ENCODE measurements around the gene MAN1A1.

The MAN1A1 gene

DNA sequence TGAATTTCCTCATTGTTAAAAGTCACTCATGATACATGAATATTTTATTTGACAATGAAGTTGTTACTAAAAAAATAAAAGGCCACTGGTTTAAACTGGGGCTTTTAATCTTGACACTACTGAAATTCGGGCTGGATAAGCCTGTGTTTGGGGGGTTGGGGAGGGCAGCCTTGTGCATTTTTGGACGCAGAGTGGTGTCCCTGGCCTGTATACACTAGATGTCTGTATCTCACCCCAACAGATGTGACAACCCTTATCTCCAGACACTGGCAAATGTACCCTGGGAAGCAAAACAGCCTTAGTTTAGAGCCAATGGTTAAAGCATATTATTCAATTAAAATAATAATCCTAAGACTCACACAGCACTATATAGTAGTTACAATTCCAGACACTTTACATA is 24.8 kb downstream of the MAN1A1 start:
- no peak for DNase-seq

DNA sequence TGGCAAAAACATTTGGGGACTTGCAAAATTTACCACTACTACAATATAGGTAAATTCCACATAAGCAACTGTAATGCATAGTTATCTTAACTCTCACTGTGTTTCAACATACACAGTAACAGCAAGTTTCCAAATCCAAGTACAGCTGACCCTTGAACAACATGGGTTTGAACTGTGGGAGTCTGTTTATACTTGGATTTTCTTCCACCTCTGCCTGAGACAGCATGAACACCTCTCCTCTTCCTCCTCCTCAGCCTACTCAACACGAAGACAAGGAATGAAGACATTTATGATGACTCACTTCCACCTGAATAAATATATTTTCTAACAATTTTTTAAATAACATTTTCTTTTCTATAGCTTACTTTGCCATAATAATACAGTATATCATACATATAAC is 25.6 kb downstream of the MAN1A1 start:
- no peak for DNase-seq

DNA sequence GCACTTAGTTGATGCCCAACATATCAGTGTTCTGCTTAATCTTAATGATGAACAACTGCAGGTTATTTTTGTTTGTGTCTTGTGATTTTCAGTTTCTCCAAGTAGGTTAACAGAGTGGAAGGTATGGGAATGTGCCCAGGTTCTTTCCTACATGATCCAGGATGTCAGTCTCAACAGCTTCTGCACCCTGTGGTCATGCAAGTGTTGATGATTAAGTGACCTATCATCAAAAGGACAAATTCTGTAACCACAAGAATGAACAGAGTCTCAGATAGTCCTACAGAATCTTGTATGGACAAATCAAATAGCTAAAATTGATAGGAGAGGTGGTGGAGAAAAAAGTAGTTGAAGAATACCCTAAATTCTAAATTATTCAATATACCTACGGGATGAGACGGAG is 26.1 kb downstream of the MAN1A1 start:
- no peak for DNase-seq

GRCh38 chr6:119322715-119323350 is 26.7 kb downstream of the MAN1A1 start:
- DNase-seq: no peak

DNA sequence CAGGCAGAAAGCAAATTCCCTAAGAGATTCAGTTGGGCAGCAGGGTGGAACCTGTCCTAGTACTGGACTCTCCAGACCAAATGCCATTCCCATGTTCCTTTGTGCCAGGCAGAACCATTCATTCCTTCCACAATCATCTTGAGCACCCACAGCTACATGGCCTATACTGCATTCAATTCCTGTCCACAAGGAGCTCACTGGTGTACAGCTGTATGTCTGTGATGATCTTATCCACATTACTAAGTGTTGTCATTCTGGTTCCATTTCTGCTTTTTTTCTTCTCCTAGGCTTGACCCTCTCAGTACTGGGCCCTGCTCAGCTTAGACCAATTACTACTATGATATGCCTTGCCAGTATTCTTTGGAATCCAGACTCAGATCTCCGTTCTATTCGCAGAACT is 27.5 kb downstream of the MAN1A1 start:
- DNase-seq: no peak

- DNase-seq: no peak
Measured at GRCh38 chr6:119319694-119320093, 29.9 kb downstream of the MAN1A1 start.

GRCh38 chr6:119318730-119319129 is 30.8 kb downstream of the MAN1A1 start:
- no peak for DNase-seq

DNA sequence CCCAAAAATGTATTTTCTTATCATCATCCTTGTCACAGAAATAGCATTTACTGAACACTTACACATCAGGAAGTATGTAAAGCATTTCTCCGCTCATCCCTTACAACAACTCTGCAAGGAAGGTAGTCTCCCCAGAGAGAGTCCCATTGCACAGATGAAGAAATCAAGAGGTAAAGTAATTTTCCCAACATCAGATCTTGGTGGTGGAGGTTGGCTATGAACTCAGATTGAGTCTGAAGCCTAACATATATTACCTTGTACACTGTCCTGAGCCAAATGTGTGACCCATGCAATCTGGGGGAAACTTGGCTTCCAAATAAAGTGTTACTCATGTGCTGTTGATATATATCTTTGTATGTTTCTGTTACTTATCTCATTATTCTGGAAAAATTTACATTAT is 31.4 kb downstream of the MAN1A1 start:
- no peak for DNase-seq

- no peak for DNase-seq
Measured at GRCh38 chr6:119317007-119317406, 32.6 kb downstream of the MAN1A1 start.

DNA sequence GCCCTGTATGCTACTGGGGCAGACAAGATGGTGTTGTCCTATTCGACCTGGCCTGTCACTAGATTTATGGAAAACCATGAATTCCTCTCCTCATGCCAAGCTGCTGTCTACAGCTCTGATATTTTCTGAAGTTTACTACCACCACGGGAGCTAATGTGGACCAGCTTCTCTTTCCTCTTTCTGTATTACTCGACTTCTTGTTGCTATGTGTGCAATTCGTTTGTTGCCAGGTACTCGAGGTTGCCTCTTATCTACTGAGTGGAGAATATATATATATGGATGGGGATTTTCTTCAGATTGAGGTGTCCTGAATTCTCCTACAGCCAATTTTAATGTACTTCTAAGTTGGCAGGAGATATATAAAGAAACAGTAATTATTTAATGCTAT is 34.7 kb downstream of the MAN1A1 start:
- DNase-seq: no peak

- no peak for DNase-seq
Measured at GRCh38 chr6:119313937-119314884, 35.4 kb downstream of the MAN1A1 start.

DNA sequence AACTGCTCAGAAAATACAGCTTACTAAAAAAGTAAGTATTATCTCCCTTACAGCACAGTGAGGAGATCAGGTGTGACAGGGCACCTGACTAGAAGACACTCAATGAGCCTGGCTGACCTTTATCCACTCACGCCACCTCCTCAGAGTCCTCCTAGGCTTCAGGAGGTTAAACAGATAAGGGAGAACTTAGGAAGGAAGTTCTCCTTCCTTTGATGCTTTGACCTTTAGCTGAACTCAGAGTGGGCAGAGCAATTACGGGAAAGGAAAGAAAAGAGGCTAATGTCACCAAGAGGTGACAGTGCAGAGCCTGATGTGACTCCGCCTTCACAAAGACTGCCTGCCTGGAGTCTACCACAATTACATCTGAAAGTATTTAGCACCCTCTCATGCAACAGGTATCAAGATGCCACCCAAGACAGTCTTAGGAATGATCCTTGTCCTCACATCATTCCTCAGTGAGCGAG is 36.7 kb downstream of the MAN1A1 start:
- DNase-seq: no peak

DNA sequence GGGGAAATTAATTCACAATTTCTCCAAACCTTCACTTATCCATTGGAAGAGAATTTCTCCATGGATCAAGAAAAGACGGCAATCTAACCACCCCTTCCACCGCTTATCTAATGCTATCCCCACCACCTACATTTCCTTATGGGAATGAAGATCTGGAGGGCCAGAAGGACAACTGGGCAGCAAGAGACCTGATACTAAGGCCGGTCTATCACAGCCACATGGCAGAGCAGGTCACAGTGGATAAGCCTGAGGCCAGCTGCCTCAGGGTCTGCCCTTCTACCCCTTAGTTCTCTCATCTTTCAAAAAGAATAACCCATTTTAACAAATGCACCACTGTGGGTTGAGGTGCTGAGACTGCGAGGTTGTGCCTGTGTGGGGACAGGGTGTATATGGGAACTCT is 37.1 kb downstream of the MAN1A1 start:
- DNase-seq: no peak

GRCh38 chr6:119311514-119312142 is 37.9 kb downstream of the MAN1A1 start:
- DNase-seq: no peak

DNA sequence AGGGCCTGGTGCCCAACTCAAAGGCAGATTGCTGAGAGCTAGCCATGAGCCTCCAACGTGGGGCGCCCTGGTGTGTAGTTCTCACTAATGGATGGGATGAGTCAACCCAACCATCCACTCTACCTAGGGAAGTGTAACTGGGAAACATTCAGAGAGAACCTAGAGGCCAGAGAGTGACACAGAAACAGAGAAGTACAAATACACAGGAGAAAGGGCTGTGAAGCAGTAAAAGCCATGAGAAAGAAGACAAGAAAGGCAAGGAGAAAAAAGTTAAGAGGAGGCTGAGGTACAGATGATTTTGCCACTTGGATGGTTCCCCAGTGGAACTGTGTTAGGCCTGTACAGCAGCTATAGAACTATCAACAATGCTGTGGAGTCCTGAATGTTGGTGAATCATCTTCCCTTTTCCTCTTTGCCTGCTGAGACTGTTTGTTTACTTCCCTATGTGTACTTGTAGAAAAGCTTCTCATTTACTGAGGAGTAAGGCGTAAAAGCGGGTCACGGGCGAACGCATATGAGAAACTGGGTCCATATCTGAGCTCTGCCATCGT is 39.0 kb downstream of the MAN1A1 start:
- no peak for DNase-seq

DNA sequence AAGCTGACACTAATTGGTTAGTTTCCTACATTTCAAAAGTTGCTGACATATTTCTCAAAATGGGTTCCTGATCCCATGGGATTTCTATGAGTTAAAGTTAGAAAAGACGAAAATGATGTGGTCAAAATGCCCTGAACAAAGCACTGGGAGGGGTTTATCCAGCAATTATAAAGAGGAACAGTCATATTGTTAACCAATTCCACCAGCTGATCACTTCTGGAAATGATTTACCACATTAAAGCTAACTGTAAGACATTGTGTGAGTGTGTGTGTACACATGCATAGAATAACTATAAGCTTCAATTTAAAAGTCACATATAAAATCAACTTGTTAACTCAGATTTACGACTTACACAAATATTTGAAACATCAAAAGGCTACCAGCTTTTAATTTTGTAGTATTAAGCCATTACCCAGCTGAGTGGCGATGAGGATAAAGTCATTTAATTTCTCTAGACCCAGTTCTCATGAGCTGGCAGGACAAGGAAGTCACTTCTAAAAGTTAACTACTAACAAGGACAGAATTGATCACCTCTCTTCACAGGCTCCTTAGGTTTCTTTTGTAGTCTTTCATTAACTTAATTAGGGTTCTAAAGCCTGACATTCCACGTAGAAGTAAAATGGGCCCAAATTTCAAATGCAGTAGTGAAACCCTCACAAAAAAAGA is 40.4 kb downstream of the MAN1A1 start:
- no peak for DNase-seq

DNA sequence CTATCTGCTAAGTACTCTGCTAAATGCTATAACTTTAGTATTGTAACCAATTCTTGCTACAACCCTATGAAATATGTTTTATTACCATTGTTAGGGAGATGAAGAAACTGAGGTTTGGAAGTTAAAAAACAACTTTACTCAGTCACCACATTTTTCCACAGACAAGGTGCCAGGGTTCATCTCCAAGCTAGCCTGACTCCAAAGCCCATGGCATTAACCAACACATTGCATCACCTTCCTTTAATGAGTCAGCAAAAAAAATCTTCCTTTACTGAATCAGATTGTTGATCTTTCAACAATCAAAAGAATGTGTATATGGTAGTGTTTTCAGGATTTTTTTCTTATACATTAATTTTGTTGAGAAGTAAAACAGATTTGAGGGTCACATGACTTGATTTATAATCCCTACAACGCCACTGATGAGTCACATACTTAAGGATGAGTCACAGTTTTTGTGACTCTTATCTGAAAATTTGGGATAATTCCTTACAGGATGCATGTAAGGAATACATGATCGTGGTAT is 41.5 kb downstream of the MAN1A1 start:
- no peak for DNase-seq

DNA sequence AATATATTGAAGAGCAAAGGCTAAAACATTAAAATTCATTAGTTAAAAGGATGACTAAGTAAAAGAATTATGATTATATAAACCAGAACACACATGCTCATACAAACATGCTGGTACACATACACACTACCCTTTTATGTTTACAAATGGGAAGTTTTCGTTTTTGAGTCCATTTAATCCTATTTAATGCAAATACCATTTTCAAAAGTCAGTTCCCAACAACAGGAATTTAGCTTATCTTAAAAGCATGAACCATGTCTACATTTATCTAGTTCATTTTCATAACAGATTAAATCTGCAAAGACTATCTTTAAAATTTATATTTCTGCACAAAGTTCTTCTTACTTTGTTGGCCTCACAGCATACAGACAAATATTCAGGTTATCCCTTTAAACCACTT is 42.5 kb downstream of the MAN1A1 start:
- DNase-seq: no peak

DNA sequence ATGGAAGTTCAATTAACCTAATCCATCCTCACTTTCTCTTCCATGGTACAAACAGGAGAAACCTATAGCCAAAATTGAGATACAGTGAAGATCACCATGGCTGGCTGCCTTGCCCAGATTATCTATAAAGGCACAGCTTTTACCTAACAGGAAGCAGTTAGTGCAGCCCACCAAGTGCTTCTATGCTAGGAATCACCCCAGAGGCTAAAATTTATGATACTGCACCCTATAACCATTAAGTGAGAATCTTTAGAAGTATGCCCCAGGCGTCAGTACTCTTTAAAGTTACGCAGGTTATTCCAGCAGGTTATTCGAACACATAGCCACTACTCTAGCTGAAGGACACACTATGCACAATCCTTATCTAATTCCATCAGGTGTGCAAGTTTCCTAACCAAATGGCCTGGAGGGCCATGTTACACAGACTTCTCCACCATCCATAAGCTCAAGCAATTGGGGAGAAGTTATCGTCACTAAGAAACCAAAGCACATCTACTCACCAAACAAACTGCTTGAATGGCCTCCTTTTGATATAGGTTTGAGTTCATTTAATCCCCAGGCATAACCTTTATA is 43.1 kb downstream of the MAN1A1 start:
- no peak for DNase-seq

DNA sequence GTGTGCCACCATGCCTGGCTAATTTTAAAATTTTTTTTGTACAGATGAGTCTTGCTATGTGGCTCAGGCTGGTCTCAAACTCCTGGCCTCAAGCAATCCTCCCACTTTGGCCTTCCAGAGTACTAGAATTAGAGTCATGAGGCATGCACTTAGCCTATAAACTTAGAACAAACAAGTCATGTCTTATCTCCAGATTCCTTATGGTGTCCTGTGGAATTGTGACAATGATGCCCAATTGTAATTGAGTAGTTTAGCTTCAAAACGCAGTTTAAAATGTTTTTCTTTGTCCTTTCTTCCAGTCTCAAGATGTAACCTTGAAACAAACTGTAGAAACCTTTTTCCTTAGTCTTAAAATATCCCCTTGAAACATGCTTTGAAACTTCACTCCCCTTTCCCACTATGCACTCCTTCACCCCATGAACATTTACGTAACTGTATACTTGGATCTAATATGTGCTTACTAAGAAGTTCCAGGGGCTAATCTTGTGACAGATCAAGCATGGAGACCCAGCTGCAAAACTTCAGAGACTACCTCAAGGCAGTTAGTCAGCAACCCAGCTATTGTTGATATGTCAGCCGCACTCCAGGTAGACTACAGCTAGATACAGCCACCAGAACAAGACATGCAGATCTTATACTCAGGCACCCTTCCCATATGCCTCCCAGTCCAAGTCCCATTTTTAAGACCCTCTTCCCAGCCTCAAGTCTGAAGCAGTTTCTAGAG is 46.2 kb downstream of the MAN1A1 start:
- DNase-seq: no peak

DNA sequence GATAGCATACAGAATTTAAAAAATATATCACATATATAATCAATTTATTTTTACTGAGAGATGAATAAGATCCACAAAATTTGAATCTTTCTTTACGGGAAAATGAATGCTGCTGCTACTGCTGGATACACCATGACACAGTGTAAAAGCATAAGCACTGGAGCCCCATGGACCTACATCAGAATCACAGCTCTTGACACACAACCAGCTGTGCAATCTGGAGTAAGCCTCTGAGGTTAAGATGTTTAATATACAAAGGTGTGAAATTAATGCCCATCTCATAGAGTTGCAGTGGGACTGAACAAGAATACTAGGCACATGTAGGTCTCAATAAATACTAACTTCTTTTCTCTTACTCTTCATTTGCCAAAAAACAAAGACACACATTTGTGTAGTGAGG is 48.1 kb downstream of the MAN1A1 start:
- DNase-seq: no peak

GRCh38 chr6:119299694-119300093 is 49.9 kb downstream of the MAN1A1 start:
- DNase-seq: no peak
